Dermis microvascular lymphatic vessel endothelial cell (primary cell): Measurements from ENCODE around the gene CD44. TPM values are rescaled to one million over a fixed set of nuclear protein-coding genes. Genes with fewer than 3 reads are reported as not detected.

ENCODE experiments used
- DNase-seq, 2 donors: peaks; one replicate each; pipeline versions ENCODE4 v3.0.0 to v3.0.0-alpha.2; 2010; ENCODE audit warnings: low read depth in 2 of 2
- total RNA-seq: library from RNA; depleted of rRNA; stranded (reverse); fragments of >200 nt; gene quantifications from 2 replicates; pipeline ENCODE4 v1.2.1, GENCODE V29; 2014

Gene CD44
- total RNA-seq, 1 donor from 2014 or later: 5.0 TPM

DNA sequence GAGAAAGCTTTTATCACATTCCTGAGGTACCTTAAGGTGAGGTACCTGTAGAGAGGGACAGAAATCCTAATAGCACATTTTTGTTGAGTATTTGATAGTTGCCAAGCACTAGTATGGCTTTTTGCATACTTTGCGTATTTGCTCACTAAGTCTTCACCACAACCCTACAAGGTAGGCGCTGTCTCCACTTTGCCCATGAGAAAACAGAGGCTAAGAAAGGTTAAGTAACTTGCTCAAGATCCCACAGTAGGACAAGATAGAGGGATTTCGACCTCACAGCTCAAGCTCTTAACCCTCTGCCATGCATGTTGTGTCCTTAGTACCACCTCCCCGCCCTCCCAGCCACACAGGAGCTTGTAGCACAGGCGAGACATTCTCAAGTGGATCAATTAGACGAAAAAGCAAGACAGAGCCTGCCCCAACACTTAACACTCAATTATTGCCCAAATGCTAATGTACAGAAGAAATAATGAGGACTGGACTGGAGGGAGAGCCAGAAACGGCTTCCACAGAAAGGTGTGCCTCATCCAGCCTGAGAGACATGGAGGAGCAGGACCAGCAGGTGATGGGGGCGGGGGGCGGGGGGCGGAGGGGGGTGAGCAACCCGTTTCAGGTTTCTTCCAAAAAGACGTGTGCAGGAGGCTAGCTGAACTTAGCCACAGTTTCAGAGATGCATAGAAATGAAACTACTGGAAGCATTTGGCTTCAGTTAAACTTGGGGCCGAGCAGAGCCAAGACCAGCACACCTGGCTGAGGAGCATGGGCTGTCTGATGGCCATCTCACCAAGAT lies 26.7 kb upstream of the CD44 start:
- no peak for DNase-seq

DNA sequence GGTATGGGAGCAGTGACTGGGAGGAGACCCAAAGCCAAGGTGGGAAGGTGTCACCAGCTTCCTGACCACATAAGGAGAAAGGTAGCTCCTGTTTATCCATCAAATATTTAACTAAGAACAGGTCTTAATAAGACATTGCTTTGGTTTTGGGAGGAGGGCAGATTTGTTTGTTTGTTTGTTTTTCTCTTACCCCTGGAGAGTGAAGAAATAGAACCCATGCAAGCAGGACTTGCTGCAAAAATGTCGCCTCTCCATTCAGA lies 26.2 kb upstream of the CD44 start:
- no peak for DNase-seq

DNA sequence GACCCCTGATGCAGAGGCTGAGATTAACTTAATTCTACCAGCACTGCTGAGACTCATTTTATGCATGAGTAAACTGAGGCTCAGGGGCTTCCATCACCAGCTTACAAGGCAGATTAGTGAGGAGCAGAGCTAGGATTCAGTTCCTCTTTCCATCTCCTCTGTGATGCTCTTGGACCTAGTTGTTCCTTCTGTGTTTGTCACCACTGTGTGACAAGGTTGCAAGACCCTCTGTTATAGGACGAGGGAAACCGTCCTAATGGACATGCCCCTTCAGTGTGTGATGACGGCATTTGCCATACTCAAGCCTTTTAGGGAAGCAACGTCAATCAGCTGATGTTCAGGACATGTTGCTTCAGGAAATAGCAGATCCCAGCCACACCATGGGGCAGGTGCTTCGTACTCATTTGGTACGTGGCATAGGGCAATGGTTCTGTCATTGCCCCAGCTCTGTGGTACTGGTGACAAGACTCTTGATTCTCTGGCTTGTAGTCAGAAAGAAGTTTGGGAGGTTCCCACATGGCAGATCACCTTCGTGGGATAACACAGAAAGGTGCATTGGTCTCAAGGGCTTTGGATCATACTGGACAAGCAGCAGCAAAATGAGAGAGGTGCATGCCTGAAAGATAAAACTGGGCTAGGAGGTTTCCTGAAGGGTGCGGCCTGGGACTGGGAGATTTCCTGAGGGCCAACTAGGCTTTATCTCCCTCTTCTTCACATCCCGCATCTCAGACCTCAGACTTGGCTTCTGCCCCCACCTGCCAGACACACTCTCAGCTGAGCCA lies 23.9 kb upstream of the CD44 start:
- no peak for DNase-seq

DNA sequence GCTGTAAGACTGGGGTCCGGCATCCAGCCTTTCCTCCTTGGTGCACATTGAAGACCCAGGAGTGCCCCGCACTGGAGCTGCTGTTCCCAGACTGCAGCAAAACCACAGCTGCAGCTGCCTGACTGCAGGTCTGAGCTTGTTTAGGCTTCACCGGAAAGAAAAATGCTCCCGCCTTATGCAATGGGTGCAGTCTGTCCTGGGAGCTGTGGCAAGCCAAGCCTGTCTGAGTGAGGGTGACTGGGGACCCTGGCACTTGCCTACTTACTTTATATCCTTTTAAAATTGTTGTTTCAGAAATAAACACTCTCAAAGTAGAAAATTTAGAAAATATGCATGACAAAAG lies 23.3 kb upstream of the CD44 start:
- DNase-seq: no peak

DNA sequence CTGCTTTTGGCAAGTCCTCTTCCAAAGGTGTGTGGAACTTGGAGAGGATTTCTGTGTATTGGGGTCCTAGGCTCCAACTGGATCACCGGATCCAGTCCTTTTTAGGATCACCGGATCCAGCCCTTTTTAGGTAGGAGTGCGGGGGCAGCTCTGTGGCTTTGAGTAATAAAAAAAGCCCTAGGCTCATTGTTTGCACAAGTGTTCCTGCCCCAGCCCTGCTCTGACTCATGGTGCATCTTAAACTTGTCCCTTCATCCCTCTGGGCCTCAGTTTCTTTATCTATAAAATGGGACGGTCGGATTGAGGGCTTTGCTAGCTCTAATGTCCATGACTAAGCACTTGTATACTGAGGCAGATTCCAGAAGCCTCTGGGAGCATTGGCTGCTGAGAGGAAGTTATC lies 22.7 kb upstream of the CD44 start:
- DNase-seq: no peak

DNA sequence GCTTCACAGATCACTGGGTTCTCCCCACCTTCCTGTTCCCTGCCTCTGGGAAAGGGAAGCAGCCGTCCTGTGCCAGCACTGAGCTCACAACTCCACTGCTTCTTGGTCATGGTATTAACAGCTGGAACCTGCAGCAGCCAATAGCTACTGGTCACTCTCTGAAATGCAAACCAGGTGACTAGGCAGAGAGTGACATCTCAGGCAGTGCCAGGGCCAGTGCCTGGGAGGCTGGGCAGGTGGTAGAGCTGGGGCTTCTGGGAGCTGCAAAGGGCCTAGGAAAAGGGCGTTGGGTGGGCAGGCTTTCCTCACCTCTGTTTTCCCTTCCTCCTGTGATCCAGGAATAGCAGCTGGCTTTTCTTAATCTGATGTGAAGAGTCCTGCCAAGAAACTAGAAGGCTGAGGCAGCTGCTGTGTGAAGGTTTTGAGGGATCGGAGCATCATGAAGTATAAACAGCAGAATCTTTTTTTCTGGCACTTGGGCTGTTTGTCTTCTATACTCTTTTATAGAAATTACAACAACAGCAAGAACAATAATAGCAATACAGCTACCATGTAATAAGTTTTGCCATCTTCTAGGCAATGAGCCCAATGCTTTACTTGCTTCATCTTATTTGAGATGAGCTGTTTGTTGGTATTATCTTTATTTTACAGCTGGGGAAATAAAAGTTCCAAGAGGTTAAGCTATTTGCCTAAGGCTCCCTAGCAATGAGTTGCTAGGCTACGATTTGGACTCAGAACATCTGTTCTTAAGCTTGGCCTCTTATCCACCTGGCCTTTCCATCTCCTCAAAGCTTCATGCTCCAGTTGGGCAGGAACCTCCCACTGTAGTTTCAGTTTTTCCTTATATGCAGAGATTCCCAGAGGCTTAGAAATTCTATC lies 22.0 kb upstream of the CD44 start:
- no peak for DNase-seq

DNA sequence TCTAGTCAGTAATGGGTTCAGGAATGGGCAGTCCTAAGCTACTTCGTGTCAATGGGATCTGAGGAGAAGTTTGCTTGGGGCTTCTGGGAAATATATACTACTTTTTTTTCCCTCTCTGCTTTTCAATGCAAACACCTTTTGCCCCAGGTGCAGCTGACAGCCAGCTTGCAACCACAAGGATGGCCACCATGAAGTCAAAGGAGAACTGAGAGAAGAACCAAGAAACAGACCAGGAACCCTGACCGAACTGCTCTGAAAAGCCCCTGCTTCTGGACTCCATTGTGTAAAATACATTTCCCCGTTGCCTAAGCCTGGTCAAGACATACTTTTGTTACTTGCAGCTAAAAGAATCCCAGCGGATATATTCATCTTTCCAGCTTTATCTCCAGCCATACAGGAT lies 20.1 kb upstream of the CD44 start:
- DNase-seq: no peak

DNA sequence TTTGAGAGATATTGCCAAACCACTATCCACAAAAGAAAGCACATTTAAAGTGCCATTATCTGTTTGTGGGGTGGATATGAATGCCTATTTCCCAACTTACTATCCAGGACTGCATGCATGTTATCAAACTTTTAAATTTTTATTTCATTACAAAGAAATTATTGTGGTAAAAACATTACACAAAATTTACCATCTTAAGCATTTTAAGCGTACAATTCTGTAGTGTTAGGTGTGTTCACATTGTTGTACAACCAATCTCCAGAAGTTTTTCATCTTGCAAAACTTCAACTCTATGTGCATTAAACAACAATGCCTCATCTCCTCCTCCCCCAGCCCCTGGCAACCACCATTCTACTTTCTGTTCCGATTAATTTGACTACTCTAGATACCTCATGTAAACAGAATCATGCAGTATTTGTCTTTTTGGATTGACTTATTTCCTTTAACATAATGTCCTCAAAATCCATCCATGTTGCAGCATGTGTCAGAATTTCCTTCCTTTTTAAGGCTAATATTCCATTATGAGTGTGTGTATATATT lies 17.6 kb upstream of the CD44 start:
- no peak for DNase-seq

DNA sequence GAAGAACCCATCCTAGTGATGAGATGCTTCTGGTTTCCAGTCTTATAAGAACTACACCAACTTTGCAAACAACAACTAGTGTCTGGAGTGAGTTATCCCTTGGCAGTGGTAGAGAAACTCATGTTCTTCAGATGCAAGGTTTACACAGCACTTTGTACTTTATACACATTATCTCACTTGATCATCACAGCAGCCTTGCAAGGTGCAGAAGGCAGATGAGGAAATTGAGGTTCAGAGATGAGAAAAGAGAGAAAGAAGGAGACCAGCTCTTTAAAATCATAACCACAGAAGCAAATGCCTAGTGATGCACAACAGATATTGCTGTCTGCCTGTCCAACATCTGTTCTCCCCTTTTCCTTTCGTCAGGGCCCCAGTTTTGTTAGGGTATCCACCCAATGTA lies 16.7 kb upstream of the CD44 start:
- no peak for DNase-seq

DNA sequence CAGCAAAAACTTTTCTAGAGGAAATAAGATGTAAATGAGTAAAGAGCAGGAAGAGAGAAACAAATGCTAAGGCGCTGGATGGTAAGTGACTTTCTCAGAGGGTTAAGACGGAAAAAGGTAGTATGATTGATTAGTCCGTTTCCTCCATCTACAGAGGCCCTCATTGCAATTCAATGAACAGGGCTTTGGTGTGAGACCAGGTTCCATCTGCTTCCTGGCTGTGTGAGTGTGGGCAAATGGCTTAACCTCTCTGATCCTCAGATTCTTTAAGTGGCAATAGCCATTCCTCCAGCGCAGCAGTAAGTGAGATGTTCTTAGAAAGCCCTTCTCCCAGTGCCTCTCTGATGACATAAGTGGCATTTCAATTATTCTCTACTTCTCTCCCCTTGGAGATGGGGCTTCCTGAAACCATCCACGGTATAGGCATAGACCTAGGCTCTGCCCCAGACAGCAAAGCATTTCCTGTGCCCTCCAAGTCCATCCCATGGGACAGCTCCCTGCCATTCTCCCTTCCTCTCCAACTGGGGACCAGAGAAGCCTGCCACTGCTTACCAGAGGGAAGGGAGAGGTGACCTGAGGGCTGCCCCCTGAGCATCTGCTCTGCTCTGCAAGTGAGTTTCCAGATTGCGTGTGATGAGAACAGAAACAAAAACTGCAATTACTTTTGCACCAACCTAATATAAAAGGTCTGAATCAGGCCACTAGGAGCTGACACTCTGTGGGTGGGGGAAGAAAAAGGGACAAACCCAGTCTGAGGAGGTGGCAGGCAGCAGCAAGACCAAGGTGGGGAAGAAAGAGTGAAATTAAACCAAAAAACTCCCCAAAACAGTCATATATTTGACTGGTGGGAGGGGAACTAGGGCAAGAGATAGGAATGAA lies 12.7 kb upstream of the CD44 start:
- no peak for DNase-seq

DNA sequence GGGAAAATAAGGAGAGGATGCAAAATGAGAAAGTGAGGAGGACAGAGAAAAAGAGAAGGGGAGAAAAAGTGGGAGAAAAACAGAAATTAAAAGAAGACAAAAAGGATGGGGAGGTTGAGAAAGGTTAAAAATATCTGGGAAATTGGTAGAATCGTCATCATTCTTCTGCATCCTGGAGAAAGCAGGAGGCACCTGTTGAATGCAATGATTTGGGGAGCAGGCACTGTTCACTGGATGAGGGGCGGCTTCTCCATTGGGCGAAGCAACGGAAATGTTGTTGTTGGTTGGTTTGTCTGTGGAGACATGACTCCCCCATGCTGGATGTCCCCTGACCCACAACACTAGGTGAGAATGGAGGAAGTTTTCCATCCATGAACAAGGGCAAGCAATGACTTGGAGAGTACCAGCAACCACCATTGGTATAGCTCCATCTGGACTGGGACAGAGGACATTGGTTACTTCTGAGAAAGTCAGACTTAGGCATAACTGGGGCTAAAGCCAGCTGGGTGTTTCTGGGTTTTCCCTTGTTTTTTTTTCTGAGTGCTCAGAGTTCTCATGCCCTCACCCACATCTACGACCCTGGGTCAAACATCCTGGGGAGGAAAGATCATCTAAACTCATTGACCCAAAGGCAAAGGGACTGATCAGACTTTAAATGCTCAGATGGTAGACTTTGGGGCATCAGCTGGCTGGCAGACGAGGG lies 11.9 kb upstream of the CD44 start:
- no peak for DNase-seq

DNA sequence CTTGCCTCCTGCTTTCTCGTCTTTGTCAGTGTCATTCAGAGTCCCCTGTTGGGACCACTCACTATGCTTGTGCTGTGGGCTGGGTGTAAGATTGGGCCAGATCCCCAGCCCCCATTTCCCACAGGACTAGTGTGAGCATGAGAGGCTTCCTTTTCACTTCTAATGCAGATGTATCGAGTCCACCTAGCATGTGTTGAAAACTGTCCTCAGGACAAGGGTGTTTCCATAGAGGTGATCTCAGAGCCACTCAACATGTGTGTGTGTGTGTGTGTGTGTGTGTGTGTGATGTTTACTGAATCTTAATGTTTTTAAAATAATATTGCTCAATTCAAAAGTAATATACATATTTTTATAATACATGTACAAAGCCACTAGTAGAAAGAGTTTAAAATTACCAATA lies 11.4 kb upstream of the CD44 start:
- DNase-seq: no peak

DNA sequence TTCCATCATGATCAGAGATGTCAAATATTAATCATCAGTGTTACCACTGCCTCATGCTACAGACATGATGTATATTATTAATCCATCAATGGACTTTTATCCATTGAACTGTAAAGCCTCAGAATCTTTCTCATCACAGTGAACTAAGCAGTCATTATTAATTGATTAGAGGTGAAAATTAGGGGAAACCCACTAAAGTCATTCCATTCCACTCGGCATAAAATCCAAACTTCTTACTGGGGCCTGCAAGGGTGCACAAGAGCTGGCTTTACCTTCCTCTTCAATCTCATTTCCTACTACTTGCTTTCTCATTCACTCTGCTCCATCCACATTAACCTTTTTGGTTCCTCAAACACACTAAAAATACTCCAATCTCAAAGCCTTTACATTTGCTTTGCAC lies 7.9 kb upstream of the CD44 start:
- DNase-seq: no peak

DNA sequence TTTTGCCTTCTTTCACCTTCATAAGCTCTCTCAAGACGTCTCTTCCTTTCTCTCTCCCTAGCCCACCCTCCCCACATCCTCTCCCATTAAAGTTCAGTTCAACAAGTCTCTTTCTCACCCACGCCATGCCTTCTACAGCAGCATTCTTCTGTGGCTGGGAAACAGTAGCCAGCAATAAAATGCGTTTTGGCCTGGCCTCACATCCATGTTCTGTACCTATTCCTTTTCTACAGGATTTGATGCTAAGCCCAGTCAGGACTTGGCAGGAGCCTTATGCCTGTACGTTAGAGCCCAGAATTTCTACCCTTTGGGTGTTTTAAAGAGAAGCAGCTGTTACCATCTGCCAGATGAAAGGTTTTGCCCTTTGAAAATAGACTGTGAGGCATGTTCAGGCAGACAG lies 7.1 kb upstream of the CD44 start:
- DNase-seq: no peak

DNA sequence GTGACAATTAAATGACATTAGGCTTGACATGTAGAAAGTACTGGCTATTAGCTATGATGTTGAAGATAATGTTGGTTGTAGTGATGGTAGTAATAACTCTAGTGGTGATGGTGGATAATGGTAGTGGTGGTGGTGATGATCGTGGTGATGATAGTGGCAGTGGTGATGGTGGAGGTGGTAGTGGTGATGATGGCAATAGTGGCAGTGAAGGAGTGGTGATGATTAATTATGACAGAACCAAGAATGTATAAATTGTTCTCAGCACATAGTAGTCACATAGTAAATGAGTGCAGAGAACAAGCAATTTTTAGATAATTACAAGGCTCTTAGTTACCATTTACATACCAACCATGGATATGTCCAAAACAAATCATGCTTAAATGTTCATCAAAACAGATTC lies 5.3 kb upstream of the CD44 start:
- DNase-seq: no peak

DNA sequence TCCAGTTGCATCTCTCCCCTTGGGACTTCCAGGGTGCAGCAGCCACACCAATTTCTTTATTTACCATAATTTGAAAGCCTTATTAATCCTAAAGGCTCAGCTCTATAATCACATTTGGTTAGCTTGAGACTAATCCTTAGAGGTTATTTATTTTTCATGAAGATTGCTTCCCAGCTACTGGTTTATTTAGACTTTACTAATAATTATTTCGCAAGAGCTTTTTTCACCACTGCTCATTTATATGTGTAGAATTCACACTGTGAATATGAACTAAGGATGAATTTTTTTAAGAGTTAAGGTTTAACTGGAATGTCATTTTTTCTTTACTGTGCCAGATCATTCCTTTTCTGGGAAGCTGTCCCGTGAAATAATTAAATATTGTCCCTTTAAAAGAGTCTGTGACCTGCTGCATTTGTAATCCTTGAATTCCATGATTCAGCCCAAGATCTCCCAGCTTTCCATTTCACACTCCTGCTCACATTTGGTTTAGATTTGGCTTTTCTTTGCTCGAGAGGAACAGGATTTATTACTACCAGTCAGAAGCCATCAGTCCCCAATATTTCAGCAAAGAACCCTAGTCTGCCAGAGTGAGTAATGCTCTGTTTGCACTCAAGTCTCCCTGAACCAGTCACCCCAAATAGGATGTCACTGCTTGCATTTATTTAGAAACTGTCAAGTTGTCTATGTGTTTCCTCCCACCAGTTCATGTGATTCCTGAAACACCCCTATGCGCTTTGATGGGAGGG lies 4.4 kb upstream of the CD44 start:
- no peak for DNase-seq

DNA sequence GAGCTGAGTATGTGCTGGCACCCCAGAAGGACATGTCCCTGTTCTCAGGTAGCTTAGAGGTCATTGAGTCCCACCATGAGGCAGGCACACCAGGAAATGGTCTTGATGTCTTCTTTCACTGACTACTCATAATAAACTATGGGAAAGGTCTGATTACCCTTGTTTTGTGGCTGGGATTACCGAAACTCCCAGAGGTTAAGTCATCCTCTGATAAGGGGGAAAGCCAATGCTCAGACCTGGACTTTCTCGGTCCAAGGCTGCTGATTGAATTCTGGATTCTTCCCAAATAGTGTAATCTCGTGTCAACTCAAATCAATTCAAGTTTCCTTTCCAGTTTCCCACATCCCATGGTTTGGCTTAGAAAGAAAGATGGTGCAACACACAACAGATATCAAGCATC lies 3.7 kb upstream of the CD44 start:
- no peak for DNase-seq

DNA sequence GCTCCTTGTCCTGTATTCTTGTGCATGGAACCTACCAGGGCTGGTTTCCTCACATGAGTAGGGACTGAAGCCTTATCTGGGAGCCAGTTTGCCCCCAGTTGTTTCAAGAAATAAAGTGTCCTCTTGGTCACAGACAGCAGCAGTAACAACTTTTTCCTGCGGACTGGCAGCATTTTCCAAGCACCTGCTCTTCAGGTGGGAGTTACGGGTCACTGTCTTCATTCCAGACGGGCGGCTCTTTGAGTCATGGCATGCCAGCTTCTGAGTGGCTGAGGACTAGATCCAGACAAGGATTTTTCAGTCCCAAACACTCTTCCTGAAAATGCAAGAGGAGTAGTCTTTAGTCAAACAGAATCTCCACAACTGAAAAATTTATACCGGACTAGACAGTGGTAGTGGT lies 2.7 kb upstream of the CD44 start:
- no peak for DNase-seq

DNA sequence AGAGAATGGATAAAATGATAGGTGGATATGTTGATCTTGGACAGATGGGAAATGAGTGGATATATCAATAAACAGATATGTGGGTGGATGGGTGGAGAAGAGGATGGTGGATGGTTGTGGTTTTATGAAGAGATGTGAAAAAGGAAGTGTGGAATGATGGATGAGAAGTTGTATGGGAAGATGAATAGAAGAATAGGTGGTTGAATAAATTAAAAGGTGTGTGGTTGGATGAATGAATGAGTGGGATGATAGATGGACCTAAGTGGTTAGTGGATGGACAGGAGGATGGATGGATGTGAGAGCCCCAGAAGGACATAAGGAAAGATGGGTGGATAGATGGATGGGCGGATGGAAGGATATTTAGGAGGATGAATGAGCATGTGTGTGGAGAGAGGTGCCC lies 913 bp upstream of the CD44 start:
- no peak for DNase-seq

DNA sequence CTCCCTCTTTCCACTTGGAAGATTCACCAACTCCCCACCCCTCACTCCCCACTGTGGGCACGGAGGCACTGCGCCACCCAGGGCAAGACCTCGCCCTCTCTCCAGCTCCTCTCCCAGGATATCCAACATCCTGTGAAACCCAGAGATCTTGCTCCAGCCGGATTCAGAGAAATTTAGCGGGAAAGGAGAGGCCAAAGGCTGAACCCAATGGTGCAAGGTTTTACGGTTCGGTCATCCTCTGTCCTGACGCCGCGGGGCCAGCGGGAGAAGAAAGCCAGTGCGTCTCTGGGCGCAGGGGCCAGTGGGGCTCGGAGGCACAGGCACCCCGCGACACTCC lies 397 bp upstream of the CD44 start:
- DNase-seq: no peak
